HUES48 (cell line): ENCODE measurements around the gene HRK.

Experiments
- H3K27ac ChIP-seq: one replicate; pipeline ENCODE4 v1.7.0; 2013; ENCODE audit warnings: low read depth, low read length, inconsistent platforms
- H3K27me3 ChIP-seq: 2 replicates; pipeline ENCODE4 v1.6.1; 2013; ENCODE audit warnings: mild to moderate bottlenecking, low read length; ENCODE audit not compliant: control insufficient read depth, insufficient read depth
- H3K36me3 ChIP-seq: 2 replicates; pipeline ENCODE4 v1.6.1; 2013; ENCODE audit warnings: low read length; ENCODE audit not compliant: control insufficient read depth, insufficient read depth
- H3K4me1 ChIP-seq: 2 replicates; pipeline ENCODE4 v1.6.1; 2013; ENCODE audit warnings: mild to moderate bottlenecking, low read length; ENCODE audit not compliant: control insufficient read depth, insufficient read depth
- H3K4me3 ChIP-seq: 2 replicates; pipeline ENCODE4 v1.5.1; 2013; ENCODE audit warnings: mild to moderate bottlenecking, low read depth, low read length
- H3K9ac ChIP-seq: 2 replicates; pipeline ENCODE4 v1.6.1; 2013; ENCODE audit warnings: mild to moderate bottlenecking, low read depth, low read length, moderate library complexity
- H3K9me3 ChIP-seq: 2 replicates; pipeline ENCODE4 v1.6.1; 2013; ENCODE audit warnings: low read length; ENCODE audit not compliant: control insufficient read depth, insufficient read depth

Gene HRK

DNA sequence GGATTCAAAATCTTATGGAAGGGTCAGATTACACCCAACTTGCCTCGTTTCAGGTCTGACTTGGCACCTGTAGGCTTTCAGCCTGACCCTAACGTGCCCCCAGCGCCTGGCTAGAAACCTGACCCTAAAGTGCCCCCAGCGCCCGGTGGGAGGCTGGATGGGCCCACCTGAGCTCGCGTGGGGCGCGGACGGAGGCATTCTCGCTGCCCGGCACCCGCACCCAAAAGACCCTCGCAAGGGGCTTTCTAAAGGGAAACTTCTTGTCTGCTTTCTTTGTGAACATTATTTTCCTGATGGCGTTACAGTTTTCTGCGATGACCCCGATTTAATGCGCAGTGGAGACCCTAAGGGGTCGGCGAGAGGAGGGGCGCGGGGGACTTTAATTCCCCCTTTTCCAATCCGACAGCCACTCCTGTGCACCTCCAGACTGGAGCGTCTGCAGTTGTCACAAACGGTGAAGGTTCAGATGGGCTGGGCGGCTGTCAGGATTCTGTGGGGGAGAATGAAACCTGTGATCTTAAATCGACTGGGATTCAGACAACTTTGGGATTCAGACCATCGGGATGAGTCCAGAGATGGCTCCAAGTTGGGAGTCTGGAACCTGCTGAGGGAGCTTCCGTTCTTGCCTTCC is 751 bp upstream of the HRK start:
- Histone ChIP-seq H3K4me1 (peaks cover 23% of the 10 kb centered on the region), H3K27me3 (peaks cover 66% of the 10 kb centered on the region), H3K9ac (peak overlapping the region; percentile 62; the same call in 1 of the 2 replicates), H3K36me3 (no peaks in the 10 kb centered on the region), H3K27ac (no peak overlapping the region), H3K4me3 (peak overlapping the region; percentile 78), H3K9me3 (no peaks in the 10 kb centered on the region)

DNA sequence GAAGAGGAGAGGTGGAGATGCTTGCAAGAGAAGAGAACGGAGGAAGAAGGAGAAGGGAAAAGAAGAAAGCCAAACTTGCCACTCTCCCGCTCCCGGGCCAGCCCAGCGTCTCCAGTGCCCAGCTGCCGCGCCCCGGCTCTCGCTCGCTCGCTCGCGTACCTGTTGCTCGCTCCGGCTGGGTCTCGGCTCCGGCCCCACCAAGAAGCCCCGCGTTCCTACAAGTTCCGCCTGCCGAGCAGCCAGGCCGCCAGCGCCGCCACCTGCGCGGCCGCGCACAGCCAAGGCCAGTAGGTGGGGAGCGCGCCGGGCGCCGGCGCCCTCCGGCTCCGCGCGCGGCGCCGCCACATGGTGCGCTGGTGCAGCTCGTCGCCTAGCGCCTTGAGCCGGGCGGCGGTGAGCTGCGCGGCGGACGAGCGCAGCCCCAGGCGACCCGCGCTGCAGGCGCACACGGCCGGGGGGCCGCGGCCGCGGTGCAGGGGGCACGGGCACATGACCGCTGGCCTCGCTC is 370 bp downstream of the HRK start:
- H3K27me3 ChIP-seq, result peaks cover 72% of the 10 kb centered on the region
- no peaks in the 10 kb centered on the region for H3K36me3 ChIP-seq
- peak overlapping the region; percentile 78 for H3K4me3 ChIP-seq
- H3K27ac ChIP-seq, result no peak overlapping the region
- H3K9me3 ChIP-seq, result no peaks in the 10 kb centered on the region
- peaks cover 29% of the 10 kb centered on the region for H3K4me1 ChIP-seq
- peak overlapping the region; percentile 70; the same call in 1 of the 2 replicates for H3K9ac ChIP-seq

DNA sequence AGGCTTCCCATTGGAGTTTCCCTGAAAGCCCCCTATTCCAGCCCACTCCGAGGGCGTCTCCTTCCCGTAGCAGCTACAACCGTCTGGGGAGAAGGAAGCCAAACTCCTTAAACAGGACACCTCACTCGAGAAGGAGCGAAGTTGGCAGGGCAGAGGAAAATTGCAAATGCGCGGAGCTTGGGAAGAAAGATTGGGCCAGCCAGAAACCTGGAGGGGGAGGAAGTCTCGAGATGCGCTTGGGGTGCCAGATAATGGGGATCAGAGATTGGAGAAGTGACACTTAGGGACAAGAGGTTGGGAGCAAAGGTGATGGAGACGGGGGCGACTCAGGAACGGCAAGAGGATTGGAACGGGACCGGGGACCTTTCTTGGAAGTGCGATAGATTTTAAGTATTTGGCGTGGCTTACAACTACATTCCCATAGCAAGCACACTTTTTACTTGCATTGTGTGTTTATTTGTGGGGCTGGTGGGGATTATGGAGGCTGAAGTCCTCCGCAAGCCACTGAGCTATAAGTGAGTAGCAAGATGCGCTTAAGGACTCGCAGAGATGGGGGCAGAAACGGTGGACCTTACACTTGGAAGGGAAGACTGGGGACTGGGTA is 926 bp downstream of the HRK start:
- peak overlapping the region; percentile 78 for H3K4me3 ChIP-seq

GRCh38 chr12:116879509-116880212 is 1.6 kb downstream of the HRK start:
- Histone ChIP-seq H3K27me3 (peaks cover 74% of the 10 kb centered on the region), H3K9me3 (no peaks in the 10 kb centered on the region), H3K27ac (no peak overlapping the region), H3K36me3 (no peaks in the 10 kb centered on the region), H3K4me1 (peaks cover 30% of the 10 kb centered on the region), H3K4me3 (peak overlapping the region; percentile 78), H3K9ac (no peak overlapping the region)

More for the DNA sequence above, 926 bp downstream of the HRK start:
- Histone ChIP-seq H3K27ac (no peak overlapping the region), H3K9ac (0 out of 2 replicates have a peak overlapping the region, but pooled peaks have one; percentile 70), H3K36me3 (no peaks in the 10 kb centered on the region), H3K9me3 (no peaks in the 10 kb centered on the region), H3K4me1 (peaks cover 30% of the 10 kb centered on the region), H3K27me3 (peaks cover 74% of the 10 kb centered on the region)

DNA sequence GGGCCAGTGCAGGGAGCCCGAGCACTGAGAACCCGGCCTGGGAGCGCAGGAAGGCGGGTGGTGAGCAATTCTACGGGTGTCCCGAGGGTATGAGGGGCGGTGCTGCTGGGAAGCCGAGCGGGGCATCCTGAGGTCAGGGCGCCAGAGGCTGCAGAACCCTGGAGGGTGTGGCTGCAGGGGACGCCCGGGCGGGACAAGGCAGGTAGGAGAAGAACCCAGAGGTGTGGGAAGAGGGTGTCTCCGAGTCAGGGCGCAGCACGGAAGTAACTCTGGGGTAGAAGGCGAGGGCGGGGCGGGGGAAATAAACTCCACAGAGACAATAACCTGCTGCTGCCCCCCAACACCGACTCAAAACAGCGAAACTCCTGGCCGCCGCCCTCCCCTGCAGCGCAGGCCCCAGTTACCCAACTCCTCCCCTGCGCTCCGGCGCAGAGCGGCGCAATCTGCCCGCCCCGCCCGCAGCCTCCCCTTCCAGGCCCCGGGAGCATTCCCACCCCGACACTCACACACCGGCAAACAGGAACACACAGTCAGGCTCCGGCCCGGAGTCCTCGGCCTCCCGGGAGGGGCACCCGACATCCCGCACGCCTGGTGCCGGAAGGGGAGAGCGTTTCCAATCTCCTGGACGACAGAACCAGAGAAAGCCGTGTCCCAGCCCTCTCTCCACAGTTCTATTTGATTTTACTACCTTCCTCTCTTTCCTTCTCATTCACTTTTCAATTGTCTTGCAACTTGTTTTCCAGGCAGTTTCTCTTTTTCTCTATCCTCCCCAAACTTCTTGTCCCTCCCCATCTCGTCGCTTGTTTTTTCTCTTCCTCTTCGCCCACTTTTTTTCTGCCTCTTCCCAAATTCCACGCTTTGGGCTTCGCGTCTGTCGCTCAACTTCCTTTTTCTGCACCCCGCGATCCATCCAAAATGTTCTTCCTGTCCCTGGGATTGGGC is 2.4 kb downstream of the HRK start:
- Histone ChIP-seq H3K9ac (no peak overlapping the region), H3K9me3 (no peaks in the 10 kb centered on the region), H3K4me1 (peaks cover 30% of the 10 kb centered on the region), H3K27ac (no peak overlapping the region), H3K4me3 (peak overlapping the region; percentile 78), H3K27me3 (peaks cover 72% of the 10 kb centered on the region), H3K36me3 (no peaks in the 10 kb centered on the region)

- Histone ChIP-seq H3K9ac (no peak overlapping the region), H3K27me3 (peaks cover 48% of the 10 kb centered on the region), H3K4me3 (peak overlapping the region; percentile 48), H3K9me3 (no peaks in the 10 kb centered on the region), H3K27ac (peak overlapping the region; percentile 60), H3K4me1 (peaks cover 22% of the 10 kb centered on the region), H3K36me3 (no peaks in the 10 kb centered on the region)
These were observed 4.9 kb downstream of the HRK start for GRCh38 chr12:116876151-116876869.

DNA sequence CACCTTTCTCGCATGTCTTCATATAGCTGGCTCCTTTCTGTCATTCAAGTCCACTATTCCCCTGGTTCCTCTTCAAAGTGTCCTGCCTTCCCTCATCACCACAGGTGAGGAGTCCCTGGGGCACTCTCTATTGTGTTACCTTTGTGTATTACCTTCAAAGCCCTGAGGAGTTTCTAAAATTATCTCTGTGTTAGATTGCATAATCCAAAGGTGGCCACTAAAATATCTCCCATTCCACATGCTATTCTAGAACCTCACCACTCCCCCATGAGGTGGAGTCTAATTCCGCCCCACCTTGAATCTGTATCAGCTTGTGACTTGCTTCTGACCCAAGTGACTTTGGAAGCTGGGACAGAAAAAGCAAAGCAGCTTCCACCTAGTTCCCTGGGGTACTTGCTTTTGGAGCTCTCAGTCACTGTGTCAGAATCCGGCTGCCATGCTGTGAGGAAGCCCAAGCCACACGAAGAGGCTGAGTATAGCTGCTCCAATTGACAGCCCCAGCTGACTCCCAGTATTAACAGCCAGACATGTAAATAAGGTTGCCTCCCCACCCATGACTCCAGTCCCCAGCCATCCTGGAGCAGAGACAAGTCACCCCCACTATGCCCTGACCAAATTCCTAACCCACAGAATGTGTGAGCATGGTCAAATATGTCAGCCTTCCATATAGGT is 6.8 kb downstream of the HRK start:
- Histone ChIP-seq H3K4me1 (peaks cover 13% of the 10 kb centered on the region), H3K9me3 (no peaks in the 10 kb centered on the region), H3K27ac (no peak overlapping the region), H3K9ac (no peak overlapping the region), H3K36me3 (no peaks in the 10 kb centered on the region), H3K27me3 (peaks cover 33% of the 10 kb centered on the region), H3K4me3 (no peak overlapping the region)

DNA sequence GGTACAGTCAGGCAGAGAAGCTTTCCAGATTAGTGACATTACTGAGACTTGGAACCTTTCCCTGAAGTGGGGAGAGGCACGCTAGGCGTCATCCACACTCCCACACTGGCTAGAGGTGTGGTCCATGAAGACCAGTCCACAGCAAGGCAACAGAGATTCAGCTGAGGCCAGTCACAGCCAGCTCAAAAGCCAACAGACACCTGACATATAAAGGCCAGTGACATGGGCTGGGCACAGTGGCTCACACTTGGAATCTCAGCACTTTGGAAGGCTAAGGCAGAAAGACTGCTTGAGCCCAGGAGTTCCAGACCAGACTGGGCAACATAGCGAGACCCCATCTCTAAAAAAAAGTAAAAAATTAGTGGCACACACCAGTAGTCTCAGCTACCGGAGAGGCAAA is 10.9 kb downstream of the HRK start:
- no peaks in the 10 kb centered on the region for H3K27me3 ChIP-seq
- no peaks in the 10 kb centered on the region for H3K4me1 ChIP-seq
- no peak overlapping the region for H3K27ac ChIP-seq
- no peak overlapping the region for H3K9ac ChIP-seq
- H3K9me3 ChIP-seq, result no peaks in the 10 kb centered on the region
- no peak overlapping the region for H3K4me3 ChIP-seq
- no peaks in the 10 kb centered on the region for H3K36me3 ChIP-seq

GRCh38 chr12:116867523-116867922 is 13.7 kb downstream of the HRK start:
- Histone ChIP-seq H3K36me3 (no peaks in the 10 kb centered on the region), H3K27me3 (no peaks in the 10 kb centered on the region), H3K4me3 (no peak overlapping the region), H3K9me3 (no peaks in the 10 kb centered on the region), H3K27ac (no peak overlapping the region), H3K4me1 (no peaks in the 10 kb centered on the region), H3K9ac (no peak overlapping the region)
